ENCODE data around the gene GPLD1.
"Not testable (repeated sequence)": the region's sequence is repeated elsewhere in the genome, so short reads cannot be mapped to it uniquely, and the experiment has no call there.

The GPLD1 gene

DNA sequence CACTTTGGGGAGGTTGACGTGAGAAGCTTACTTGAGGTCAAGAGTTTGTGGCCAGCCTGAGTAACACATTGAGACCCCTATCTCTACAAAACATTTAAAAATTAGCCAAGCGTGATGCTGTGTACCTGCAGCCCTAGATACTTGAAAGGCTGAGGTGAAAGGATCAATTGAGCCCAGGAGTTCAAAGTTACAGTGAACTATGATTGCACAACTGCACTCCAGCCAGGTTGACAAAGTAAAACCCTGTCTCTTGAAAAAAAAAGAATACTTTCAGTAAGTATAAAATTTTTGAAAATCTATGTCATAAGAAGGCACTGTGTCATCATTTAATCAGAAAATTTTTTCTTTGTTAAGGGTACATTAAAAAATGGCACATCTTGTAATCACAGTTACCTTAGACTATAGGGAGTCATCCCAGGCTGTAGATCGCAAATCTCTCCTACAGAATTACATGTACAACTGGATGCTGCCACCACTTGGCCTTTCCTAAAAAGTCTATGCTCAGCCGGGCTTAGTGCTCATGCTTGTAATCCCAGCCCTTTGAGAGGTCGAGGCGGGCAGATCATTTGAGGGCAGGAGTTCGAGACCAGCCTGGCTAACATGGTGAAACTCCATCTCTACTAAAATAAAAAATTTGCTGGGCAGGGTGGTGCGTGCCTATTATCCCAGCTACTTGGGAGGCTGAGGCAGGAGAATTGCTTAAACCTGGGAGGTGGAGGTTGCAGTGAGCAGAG, 103.7 kb downstream of the GPLD1 start:
- ChIA-PET POLR2A (no interaction called here), CTCF (interaction anchor here (1.8 to 2.0 kb wide), 2 partner anchors 26 to 102 kb away, joined by 5 to 8 read pairs; no protein-coding TSS in a partner anchor)
- DNase-seq (ENCODE audit: extremely low spot score) = no peak
- no peak for TF ChIP-seq CTCF (IDR thresholded peaks at IDR 0.05; ENCODE audit: control extremely low read depth, extremely low read depth, low read depth, missing control alignments)

DNA sequence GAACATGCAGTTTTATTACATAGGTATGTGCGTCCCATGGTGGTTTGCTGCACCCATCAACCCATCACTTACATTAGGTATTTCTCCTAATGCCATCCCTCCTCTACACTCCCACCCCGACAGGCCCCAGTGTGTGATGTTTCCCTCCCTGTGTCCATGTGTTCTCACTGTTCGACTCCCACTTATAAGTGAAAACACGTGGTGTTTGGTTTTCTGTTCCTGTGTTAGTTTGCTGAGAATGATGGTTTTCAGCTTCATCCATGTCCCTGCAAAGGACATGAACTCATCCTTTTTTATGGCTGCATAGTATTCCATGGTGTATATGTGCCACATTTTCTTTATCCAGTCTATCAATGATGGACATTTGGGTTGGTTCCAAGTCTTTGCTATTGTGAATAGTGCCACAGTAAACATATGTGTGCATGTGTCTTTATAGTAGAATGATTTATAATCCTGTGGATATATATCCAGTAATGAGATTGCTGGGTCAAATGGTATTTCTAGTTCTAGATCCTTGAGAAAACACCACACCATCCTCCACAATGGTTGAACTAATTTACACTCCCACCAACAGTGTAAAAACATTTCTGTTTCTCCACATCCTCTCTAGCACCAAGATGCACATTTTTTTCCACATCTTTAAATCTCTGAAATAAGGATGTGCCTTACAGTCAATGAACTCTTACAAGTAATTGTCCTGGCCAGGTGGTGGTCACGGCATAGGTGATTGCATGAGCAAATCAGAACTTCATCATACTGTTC, 104.8 kb downstream of the GPLD1 start:
- CTCF ChIA-PET = interaction anchor here (2.0 kb wide), 1 partner anchor 24 kb away, joined by 8 read pairs; no protein-coding TSS in a partner anchor
- POLR2A ChIA-PET = not testable (repeated sequence)

DNA sequence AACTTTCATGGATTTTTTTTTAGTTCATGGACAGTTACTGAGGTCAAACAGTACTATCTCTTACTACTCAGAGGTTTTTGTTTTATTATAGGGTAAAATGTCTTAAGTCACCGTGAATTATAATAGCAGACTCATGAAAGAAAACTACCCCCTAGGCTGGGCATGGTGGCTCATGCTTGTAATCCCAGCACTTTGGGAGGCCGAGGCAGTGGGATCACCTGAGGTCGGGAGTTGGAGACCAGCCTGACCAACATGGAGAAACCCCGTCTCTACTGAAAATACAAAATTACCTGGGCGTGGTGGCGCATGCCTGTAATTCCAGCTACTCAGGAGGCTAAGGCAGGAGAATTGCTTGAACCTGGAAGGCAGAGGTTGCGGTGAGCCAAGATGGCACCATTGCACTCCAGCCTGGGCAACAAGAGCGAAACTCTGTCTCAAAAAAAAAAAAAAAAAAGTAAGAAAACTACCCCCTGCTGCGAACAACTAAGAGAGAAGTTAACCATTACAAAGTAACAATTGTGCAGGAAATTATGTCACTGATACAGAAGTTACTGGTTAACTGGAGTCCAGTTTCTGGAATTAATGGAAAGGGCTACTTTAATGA, 106.4 kb downstream of the GPLD1 start:
- CTCF ChIA-PET = not testable (repeated sequence)

More for the DNA sequence above, 104.8 kb downstream of the GPLD1 start:
- not testable (repeated sequence) for DNase-seq (ENCODE audit: extremely low spot score)

GRCh38 chr6:24382220-24382540, 107.2 kb downstream of the GPLD1 start:
- no peak for TF ChIP-seq CTCF (IDR thresholded peaks at IDR 0.05; ENCODE audit: control extremely low read depth, extremely low read depth, low read depth, missing control alignments)
- POLR2A ChIA-PET = no interaction called here
- CTCF ChIA-PET = no interaction called here
- DNase-seq (ENCODE audit: extremely low spot score) = no peak

More for the DNA sequence above, 106.4 kb downstream of the GPLD1 start:
- POLR2A ChIA-PET; DNase-seq (ENCODE audit: extremely low spot score): not testable (repeated sequence)

GRCh38 chr6:24381476-24382219, 107.7 kb downstream of the GPLD1 start:
- no peak for DNase-seq (ENCODE audit: extremely low spot score)
- POLR2A ChIA-PET = no interaction called here
- CTCF ChIA-PET = no interaction called here
- no peak for TF ChIP-seq CTCF (IDR thresholded peaks at IDR 0.05; ENCODE audit: control extremely low read depth, extremely low read depth, low read depth, missing control alignments)

DNA sequence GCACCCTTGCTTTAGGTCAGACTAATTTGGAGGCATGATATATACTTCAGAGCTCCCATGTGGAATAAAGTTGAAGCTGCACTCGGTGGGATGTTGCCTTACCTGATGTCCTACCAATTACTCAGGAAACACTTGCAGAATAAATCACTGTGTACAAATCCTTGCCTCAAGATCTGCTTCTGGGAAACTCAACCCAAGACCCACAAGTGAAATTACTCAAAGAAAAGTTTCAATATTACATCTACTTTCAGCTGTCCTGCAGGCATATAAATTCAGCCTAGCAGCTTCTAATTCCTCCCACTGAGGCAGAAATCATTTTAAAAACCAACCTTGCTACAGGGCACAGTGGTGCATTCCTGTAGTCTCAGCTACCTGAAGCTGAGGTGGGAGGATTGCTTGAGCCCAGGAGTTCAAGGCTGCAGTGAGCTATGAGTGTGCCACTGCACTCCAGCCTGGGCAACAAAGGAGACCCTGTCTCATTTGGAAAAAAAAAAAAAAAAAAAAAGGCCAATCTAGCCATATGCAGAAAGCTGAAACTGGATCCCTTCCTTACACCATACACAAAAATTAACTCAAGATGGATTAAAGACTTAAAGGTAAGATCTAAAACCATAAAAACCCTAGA, 110.8 kb downstream of the GPLD1 start:
- ChIA-PET POLR2A (no interaction called here), CTCF (interaction anchor here (2.0 kb wide), 1 partner anchor 19 kb away, joined by 5 read pairs; no protein-coding TSS in a partner anchor)

More for the DNA sequence above, 110.8 kb downstream of the GPLD1 start:
- DNase-seq (ENCODE audit: extremely low spot score) = no peak
- TF ChIP-seq CTCF (IDR thresholded peaks at IDR 0.05; ENCODE audit: control extremely low read depth, extremely low read depth, low read depth, missing control alignments) = no peak

All from GM10248 (cell line).